ENCODE measurements around the gene ABCB10. TPM values are rescaled to one million over a fixed set of nuclear protein-coding genes. Genes with fewer than 3 reads are reported as not detected.
A peak's percentile ranks its signal among the peaks of the same experiment; 100 is the strongest.

Gene ABCB10
- total RNA-seq, 1 donor from 2014 or later, result 16.4 TPM

GRCh38 chr1:229557913-229558414, 543 bp downstream of the ABCB10 start:
- Histone ChIP-seq H3K9me3 (ENCODE audit: insufficient read depth, low read depth, low read length) (no peaks in the 10 kb centered on the region), H3K9ac (ENCODE audit: low read length) (peak overlapping the region; percentile 82), H3K4me1 (ENCODE audit: insufficient read depth, low read length) (peaks cover 7% of the 10 kb centered on the region), H2AFZ (ENCODE audit: low read depth, low read length) (peak overlapping the region; percentile 98), H3K36me3 (ENCODE audit: insufficient read depth, low read length) (no peaks in the 10 kb centered on the region), H4K20me1 (ENCODE audit: insufficient read depth, low read length) (peaks cover 29% of the 10 kb centered on the region), H3K79me2 (ENCODE audit: insufficient read depth, low read length) (peaks cover 48% of the 10 kb centered on the region), H3K4me2 (ENCODE audit: low read length) (peak overlapping the region; percentile 95), H3K27me3 (ENCODE audit: insufficient read depth, low read length) (no peaks in the 10 kb centered on the region), H3K4me3 (ENCODE audit: insufficient read depth, low read depth, low read length) (peak overlapping the region; percentile 85), H3K27ac (ENCODE audit: low read depth, low read length) (peak overlapping the region; percentile 19)
- FAIRE-seq, result no peak
- peaks cover 2% of the 10 kb centered on the region for H3K36me3 Mint-ChIP-seq (ENCODE audit: low read depth, unreplicated experiment)
- no peaks in the 10 kb centered on the region for H3K27me3 Mint-ChIP-seq (ENCODE audit: low read depth, unreplicated experiment)
- H3K4me3 Mint-ChIP-seq (ENCODE audit: unreplicated experiment), result peak overlapping the region; percentile 95
- peak overlapping the region; percentile 34 for H3K27ac Mint-ChIP-seq (ENCODE audit: unreplicated experiment)
- TF ChIP-seq CTCF (IDR thresholded peaks at IDR 0.05; ENCODE audit: insufficient read depth, low read depth, low read length) (no peak), EZH2 (IDR thresholded peaks at IDR 0.05; ENCODE audit: insufficient read depth, low read length) (no peak)
- H3K9me3 Mint-ChIP-seq (ENCODE audit: unreplicated experiment), result no peaks in the 10 kb centered on the region
- no peak for DNase-seq (ENCODE audit: low read depth)
- H3K4me1 Mint-ChIP-seq (ENCODE audit: low read depth, unreplicated experiment), result peaks cover 23% of the 10 kb centered on the region

GRCh38 chr1:229557200-229557850, 1.2 kb downstream of the ABCB10 start:
- Histone ChIP-seq H3K4me3 (ENCODE audit: insufficient read depth, low read depth, low read length) (peak overlapping the region; percentile 85), H3K27ac (ENCODE audit: low read depth, low read length) (no peak overlapping the region), H3K4me2 (ENCODE audit: low read length) (peak overlapping the region; percentile 95), H3K9ac (ENCODE audit: low read length) (peak overlapping the region; percentile 82), H3K36me3 (ENCODE audit: insufficient read depth, low read length) (no peaks in the 10 kb centered on the region), H3K9me3 (ENCODE audit: insufficient read depth, low read depth, low read length) (no peaks in the 10 kb centered on the region), H2AFZ (ENCODE audit: low read depth, low read length) (peak overlapping the region; percentile 84), H3K4me1 (ENCODE audit: insufficient read depth, low read length) (peaks cover 7% of the 10 kb centered on the region), H4K20me1 (ENCODE audit: insufficient read depth, low read length) (peaks cover 35% of the 10 kb centered on the region), H3K27me3 (ENCODE audit: insufficient read depth, low read length) (no peaks in the 10 kb centered on the region), H3K79me2 (ENCODE audit: insufficient read depth, low read length) (peaks cover 54% of the 10 kb centered on the region)
- Mint-ChIP-seq H3K36me3 (ENCODE audit: low read depth, unreplicated experiment) (peaks cover 2% of the 10 kb centered on the region), H3K9me3 (ENCODE audit: unreplicated experiment) (no peaks in the 10 kb centered on the region), H3K4me1 (ENCODE audit: low read depth, unreplicated experiment) (peaks cover 19% of the 10 kb centered on the region), H3K27ac (ENCODE audit: unreplicated experiment) (peak overlapping the region; percentile 34), H3K27me3 (ENCODE audit: low read depth, unreplicated experiment) (no peaks in the 10 kb centered on the region), H3K4me3 (ENCODE audit: unreplicated experiment) (peak overlapping the region; percentile 95)
- TF ChIP-seq EZH2 (IDR thresholded peaks at IDR 0.05; ENCODE audit: insufficient read depth, low read length) (no peak), CTCF (IDR thresholded peaks at IDR 0.05; ENCODE audit: insufficient read depth, low read depth, low read length) (no peak)
- no peak for DNase-seq (ENCODE audit: low read depth)
- FAIRE-seq, result no peak

All from astrocyte (in vitro differentiated cells and primary cell).